HepG2 (cell line): ENCODE results near the gene DLEC1. TPM values are rescaled to one million over a fixed set of nuclear protein-coding genes. Genes with fewer than 3 reads are reported as not detected.
A peak's percentile ranks its signal among the peaks of the same experiment; 100 is the strongest.

ENCODE experiments used
- ATAC-seq: fragments of 200-7000 bp; cut with Tn5 transposase; 3 replicates; pipeline ENCODE4 v1.9.1; 2020; ENCODE audit warnings: mild to moderate bottlenecking, moderate library complexity
- BruUV-seq: library from RNA; stranded (reverse); fragments of 400-500 nt; replicated peaks from 2 replicates; lab custom pipeline; 2021; lab: Mats Ljungman, UMichigan
- CTCF ChIA-PET: fragments of 300-600 bp; formaldehyde crosslinking; extraction: SDS; loops from one replicate; lab custom pipeline; 2021; ENCODE audit warnings: low total read pairs, inconsistent platforms, low intra/inter-chr PET ratio; lab: Yijun Ruan, JAX
- POLR2A ChIA-PET: fragments of 350-600 bp; sonication (Branson Sonifier 250); formaldehyde crosslinking; loops from one replicate; lab custom pipeline; 2020; ENCODE audit warnings: antibody characterized with exemption, inconsistent platforms; lab: Yijun Ruan, JAX
- DNase-seq: peaks from one replicate; pipeline ENCODE4 v3.0.0-alpha.2; 2015; ENCODE audit warnings: low spot score
- FAIRE-seq: peaks from 3 replicates; lab custom pipeline; 2011; peaks lifted over from hg19 to GRCh38; lab: Jason Lieb, UNC
- H2AFZ ChIP-seq: one replicate; pipeline ENCODE4 v1.6.1; 2011; ENCODE audit warnings: low read length, inconsistent platforms
- H3K27ac ChIP-seq: fragments of 300-600 bp; 3 replicates; pipeline ENCODE4 v1.8.0; 2011; ENCODE audit warnings: mixed run types, mild to moderate bottlenecking, mixed read lengths, low read length, inconsistent platforms; ENCODE audit not compliant: insufficient read depth; ENCODE audit errors: extremely low read length
- H3K27me3 ChIP-seq, 2 experiments: fragments of 200-600 bp in 1 of 2; 2 replicates in 1 of 2; 3 replicates in 1 of 2; pipeline versions ENCODE4 v1.6.0 to v1.8.0; 2011; ENCODE audit warnings: low read length in 2 of 2, mild to moderate bottlenecking in 2 of 2, moderate library complexity in 2 of 2, inconsistent platforms in 1 of 2; ENCODE audit not compliant: insufficient read depth in 2 of 2, control insufficient read depth in 1 of 2
- H3K36me3 ChIP-seq, 2 experiments: fragments of 200-600 bp in 1 of 2; replicated peaks in 1 of 2; 2 replicates in 1 of 2; 3 replicates in 1 of 2; pipeline versions ENCODE4 v1.5.1 to v1.8.0; 2011; ENCODE audit warnings: low read length in 2 of 2, inconsistent platforms in 1 of 2; ENCODE audit not compliant: insufficient read depth in 2 of 2, control insufficient read depth in 1 of 2
- H3K4me1 ChIP-seq: 2 replicates; pipeline ENCODE4 v1.5.1; 2012; ENCODE audit warnings: low read length, inconsistent platforms; ENCODE audit not compliant: insufficient read depth
- H3K4me2 ChIP-seq: 2 replicates; pipeline ENCODE4 v1.6.0; 2011; ENCODE audit warnings: low read depth, low read length, inconsistent platforms
- H3K4me3 ChIP-seq, 3 experiments: fragments of 200-600 bp in 1 of 3; sonication (generic), shearing (Covaris generic) in 1 of 3; replicated peaks in 1 of 3; 2 replicates each; pipeline ENCODE4 v1.5.1; 2011 to 2016; ENCODE audit warnings: low read length in 3 of 3, inconsistent platforms in 2 of 3, low read depth in 2 of 3, mild to moderate bottlenecking in 2 of 3, control low read depth in 1 of 3, mixed read lengths in 1 of 3; ENCODE audit not compliant: insufficient read depth in 1 of 3
- H3K79me2 ChIP-seq: one replicate; pipeline ENCODE4 v1.6.1; 2011; ENCODE audit warnings: low read length, inconsistent platforms; ENCODE audit not compliant: insufficient read depth
- H3K9ac ChIP-seq: 2 replicates; pipeline ENCODE4 v1.6.0; 2011; ENCODE audit warnings: mild to moderate bottlenecking, low read depth, low read length, inconsistent platforms; ENCODE audit not compliant: insufficient read depth
- H3K9me3 ChIP-seq: 2 replicates; pipeline ENCODE4 v1.5.1; 2012; ENCODE audit warnings: mild to moderate bottlenecking, low read length
- H4K20me1 ChIP-seq: 2 replicates; pipeline ENCODE4 v1.6.0; 2011; ENCODE audit warnings: inconsistent platforms, mild to moderate bottlenecking, low read length, moderate library complexity; ENCODE audit not compliant: insufficient read depth
- ELF1 ChIP-seq: sonication (generic); formaldehyde crosslinking; IDR thresholded peaks from 2 replicates; pipeline ENCODE4 v1.4.0; 2020; ENCODE audit warnings: missing genetic modification reagents
- ETV5 ChIP-seq: IDR thresholded peaks from 2 replicates; pipeline ENCODE4 v1.6.1; 2018; ENCODE audit warnings: missing biosample characterization, missing genetic modification reagents, inconsistent platforms, borderline replicate concordance
- GABPA ChIP-seq, 2 experiments: IDR thresholded peaks; 2 replicates each; pipeline ENCODE4 v1.6.1; 2011 to 2016; ENCODE audit warnings: low read depth in 2 of 2, low read length in 1 of 2, missing biosample characterization in 1 of 2, missing genetic modification characterization in 1 of 2
- GFI1 ChIP-seq: sonication (generic); formaldehyde crosslinking; IDR thresholded peaks from 2 replicates; pipeline ENCODE4 v1.5.0; 2020; ENCODE audit warnings: missing genetic modification reagents, mild to moderate bottlenecking, borderline replicate concordance
- LCORL ChIP-seq, 2 experiments: fragments of 450-650 bp in 1 of 2; sonication (generic) in 1 of 2; formaldehyde crosslinking in 1 of 2; IDR thresholded peaks; 2 replicates each; pipeline versions ENCODE4 v1.5.0 to v1.6.1; 2017 to 2020; ENCODE audit warnings: antibody characterized with exemption in 1 of 2, missing genetic modification reagents in 1 of 2
- NFE2 ChIP-seq: sonication (generic); formaldehyde crosslinking; IDR thresholded peaks from 2 replicates; pipeline ENCODE4 v1.4.0; 2020; ENCODE audit warnings: missing genetic modification reagents
- TAF15 ChIP-seq: fragments of 200-400 bp; formaldehyde crosslinking; IDR thresholded peaks from one replicate; pipeline ENCODE4 v1.6.1; 2018; ENCODE audit warnings: mild to moderate bottlenecking, low read depth, low read length; ENCODE audit not compliant: poor library complexity, severe bottlenecking
- ZNF883 ChIP-seq: sonication (generic); formaldehyde crosslinking; IDR thresholded peaks from 2 replicates; pipeline ENCODE4 v1.5.1; 2020; ENCODE audit warnings: mild to moderate bottlenecking, missing genetic modification reagents; ENCODE audit errors: not compliant biosample characterization
- WGBS: methylation state at CpG from one replicate; pipeline ENCODE4 v1.1.6; 2017; ENCODE audit warnings: low lambda C conversion rate; 5-methylcytosine and 5-hydroxymethylcytosine counted together
- in situ Hi-C: cut with HindIII; loops from 2 replicates; pipeline ENCODE4 v1.10.0; 2017; ENCODE audit warnings: low pct_unique_long_range_greater_than_20kb; ENCODE audit not compliant: extremely low pct_ligation_motif_present
- intact Hi-C: fragments of 100-400 bp; cut with micrococcal nuclease; formaldehyde crosslinking; loops from one replicate; pipeline ENCODE4 v1.10.0; 2022; ENCODE audit not compliant: unreplicated experiment
- polyA plus RNA-seq, 8 experiments: library from polyadenylated mRNA; depleted of rRNA in 3 of 8; stranded (reverse) in 7 of 8; unstranded in 1 of 8; fragments of >200 nt; fragmentation: Illumina TruSeq in 4 of 8; extraction: Trizol in 4 of 8; gene quantifications; 2 replicates each; pipeline versions ENCODE4 v1.2.1 to v1.2.3, GENCODE V29; 2011 to 2016; ENCODE audit warnings: low read depth in 4 of 8, missing spikeins in 1 of 8, mixed read lengths in 1 of 8; ENCODE audit not compliant: insufficient read depth in 1 of 8
- total RNA-seq, 5 experiments: library from RNA; depleted of rRNA; stranded (reverse); fragments of >200 nt; fragmentation: Illumina TruSeq; extraction: Trizol; gene quantifications; 2 replicates each; pipeline ENCODE4 v1.2.3, GENCODE V29; 2016; ENCODE audit warnings: low read depth in 1 of 5
- TF ChIP-seq, protein P1 (sequence below): sonication (generic); formaldehyde crosslinking; IDR thresholded peaks from 2 replicates; pipeline ENCODE4 v1.4.0; 2020; ENCODE audit warnings: missing genetic modification reagents
- TF ChIP-seq, protein P2 (sequence below): IDR thresholded peaks from 2 replicates; pipeline ENCODE4 v1.6.1; 2018; ENCODE audit warnings: missing genetic modification reagents
- TF ChIP-seq, protein P3 (sequence below): sonication (generic); formaldehyde crosslinking; IDR thresholded peaks from 2 replicates; pipeline ENCODE4 v1.8.0; 2022; ENCODE audit warnings: mild to moderate bottlenecking, missing genetic modification reagents
- TF ChIP-seq, protein P4 (sequence below): sonication (generic); formaldehyde crosslinking; IDR thresholded peaks from 2 replicates; pipeline ENCODE4 v1.5.1; 2020; ENCODE audit warnings: missing genetic modification reagents, mild to moderate bottlenecking, borderline replicate concordance

Gene DLEC1
- total and polyA plus RNA-seq, 2 of the 13 experiments (the other 11 are each of a cell fraction or from before 2014, with no cell fraction given) = 0.09 TPM; not detected in 1

DNA sequence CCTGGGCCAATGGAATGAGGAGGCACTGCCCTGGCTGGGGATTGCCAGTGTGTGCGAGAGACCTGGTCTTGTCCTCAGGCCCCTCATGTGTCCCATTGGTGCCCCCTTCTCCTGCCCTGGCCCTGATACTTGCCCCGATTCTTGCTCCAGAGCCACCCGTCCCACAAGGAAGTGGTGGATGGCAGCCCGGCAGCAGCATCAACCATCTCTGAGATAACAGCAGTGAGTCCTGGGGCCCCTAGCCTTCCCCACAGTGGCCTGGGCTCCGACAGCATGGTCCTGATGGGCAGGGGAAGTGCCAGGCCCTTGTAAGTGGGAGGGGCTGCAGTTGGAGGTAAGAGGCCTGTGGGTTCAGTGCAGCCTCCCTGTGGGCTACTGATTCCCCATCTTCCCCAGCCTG, 33.0 kb upstream of the DLEC1 start:
- Histone ChIP-seq H3K79me2 (no peaks in the 10 kb centered on the region), H3K9ac (no peak overlapping the region), H3K36me3 (no peaks in the 10 kb centered on the region; a peak in 2 of 5 replicates), H4K20me1 (no peaks in the 10 kb centered on the region), H3K4me3 (peak overlapping the region in 1 of 3 experiments; percentile 77; a peak in 1 of 6 replicates), H3K4me1 (peaks cover 52% of the 10 kb centered on the region), H2AFZ (no peak overlapping the region), H3K27ac (peak overlapping the region; percentile 76), H3K27me3 (no peaks in the 10 kb centered on the region; a peak in 2 of 5 replicates), H3K9me3 (no peaks in the 10 kb centered on the region), H3K4me2 (peak overlapping the region; percentile 97; the same call in 1 of the 2 replicates)
- intact Hi-C loops = no loop called here
- FAIRE-seq = no peak
- DNase-seq = no peak
- TF ChIP-seq ETV5 (CRISPR knock-in tag) (no peak), NFE2 (CRISPR knock-in tag) (no peak), TAF15 (no peak), LCORL (IDR thresholded peaks at IDR 0.05) (no peak), LCORL (CRISPR knock-in tag; IDR thresholded peaks at IDR 0.05) (no peak), GABPA (IDR thresholded peaks at IDR 0.05; ENCODE audit: low read depth, low read length) (no peak), GABPA (CRISPR knock-in tag; IDR thresholded peaks at IDR 0.05; ENCODE audit: low read depth) (no peak), ELF1 (no peak), GFI1 (CRISPR knock-in tag) (no peak), ZNF883 (no peak)
- TF ChIP-seq, protein P1, sequence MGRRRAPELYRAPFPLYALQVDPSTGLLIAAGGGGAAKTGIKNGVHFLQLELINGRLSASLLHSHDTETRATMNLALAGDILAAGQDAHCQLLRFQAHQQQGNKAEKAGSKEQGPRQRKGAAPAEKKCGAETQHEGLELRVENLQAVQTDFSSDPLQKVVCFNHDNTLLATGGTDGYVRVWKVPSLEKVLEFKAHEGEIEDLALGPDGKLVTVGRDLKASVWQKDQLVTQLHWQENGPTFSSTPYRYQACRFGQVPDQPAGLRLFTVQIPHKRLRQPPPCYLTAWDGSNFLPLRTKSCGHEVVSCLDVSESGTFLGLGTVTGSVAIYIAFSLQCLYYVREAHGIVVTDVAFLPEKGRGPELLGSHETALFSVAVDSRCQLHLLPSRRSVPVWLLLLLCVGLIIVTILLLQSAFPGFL (CRISPR knock-in tag) = no peak
- TF ChIP-seq, protein P2, sequence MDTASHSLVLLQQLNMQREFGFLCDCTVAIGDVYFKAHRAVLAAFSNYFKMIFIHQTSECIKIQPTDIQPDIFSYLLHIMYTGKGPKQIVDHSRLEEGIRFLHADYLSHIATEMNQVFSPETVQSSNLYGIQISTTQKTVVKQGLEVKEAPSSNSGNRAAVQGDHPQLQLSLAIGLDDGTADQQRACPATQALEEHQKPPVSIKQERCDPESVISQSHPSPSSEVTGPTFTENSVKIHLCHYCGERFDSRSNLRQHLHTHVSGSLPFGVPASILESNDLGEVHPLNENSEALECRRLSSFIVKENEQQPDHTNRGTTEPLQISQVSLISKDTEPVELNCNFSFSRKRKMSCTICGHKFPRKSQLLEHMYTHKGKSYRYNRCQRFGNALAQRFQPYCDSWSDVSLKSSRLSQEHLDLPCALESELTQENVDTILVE (CRISPR knock-in tag) = no peak
- TF ChIP-seq, protein P3, sequence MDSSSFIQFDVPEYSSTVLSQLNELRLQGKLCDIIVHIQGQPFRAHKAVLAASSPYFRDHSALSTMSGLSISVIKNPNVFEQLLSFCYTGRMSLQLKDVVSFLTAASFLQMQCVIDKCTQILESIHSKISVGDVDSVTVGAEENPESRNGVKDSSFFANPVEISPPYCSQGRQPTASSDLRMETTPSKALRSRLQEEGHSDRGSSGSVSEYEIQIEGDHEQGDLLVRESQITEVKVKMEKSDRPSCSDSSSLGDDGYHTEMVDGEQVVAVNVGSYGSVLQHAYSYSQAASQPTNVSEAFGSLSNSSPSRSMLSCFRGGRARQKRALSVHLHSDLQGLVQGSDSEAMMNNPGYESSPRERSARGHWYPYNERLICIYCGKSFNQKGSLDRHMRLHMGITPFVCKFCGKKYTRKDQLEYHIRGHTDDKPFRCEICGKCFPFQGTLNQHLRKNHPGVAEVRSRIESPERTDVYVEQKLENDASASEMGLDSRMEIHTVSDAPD (CRISPR knock-in tag) = no peak
- TF ChIP-seq, protein P4, sequence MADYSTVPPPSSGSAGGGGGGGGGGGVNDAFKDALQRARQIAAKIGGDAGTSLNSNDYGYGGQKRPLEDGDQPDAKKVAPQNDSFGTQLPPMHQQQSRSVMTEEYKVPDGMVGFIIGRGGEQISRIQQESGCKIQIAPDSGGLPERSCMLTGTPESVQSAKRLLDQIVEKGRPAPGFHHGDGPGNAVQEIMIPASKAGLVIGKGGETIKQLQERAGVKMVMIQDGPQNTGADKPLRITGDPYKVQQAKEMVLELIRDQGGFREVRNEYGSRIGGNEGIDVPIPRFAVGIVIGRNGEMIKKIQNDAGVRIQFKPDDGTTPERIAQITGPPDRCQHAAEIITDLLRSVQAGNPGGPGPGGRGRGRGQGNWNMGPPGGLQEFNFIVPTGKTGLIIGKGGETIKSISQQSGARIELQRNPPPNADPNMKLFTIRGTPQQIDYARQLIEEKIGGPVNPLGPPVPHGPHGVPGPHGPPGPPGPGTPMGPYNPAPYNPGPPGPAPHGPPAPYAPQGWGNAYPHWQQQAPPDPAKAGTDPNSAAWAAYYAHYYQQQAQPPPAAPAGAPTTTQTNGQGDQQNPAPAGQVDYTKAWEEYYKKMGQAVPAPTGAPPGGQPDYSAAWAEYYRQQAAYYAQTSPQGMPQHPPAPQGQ (CRISPR knock-in tag) = no peak
- ATAC-seq = no peak
- in situ Hi-C loops = no loop called here
- no TSS peak for BruUV-seq
- ChIA-PET POLR2A (no interaction called here), CTCF (no interaction called here)
- no CpG with 5 or more reads among the region's 5 CpGs for WGBS
